Psoas muscle (tissue), 8 donors: ENCODE measurements around the gene RASA1. TPM values are rescaled to one million over a fixed set of nuclear protein-coding genes. Genes with fewer than 3 reads are reported as not detected.

Source experiments
- ATAC-seq, 4 donors: fragments of 200-7000 bp; cut with Tn5 transposase; one replicate each; pipeline ENCODE4 v1.9.1; 2020; ENCODE audit warnings: moderate library complexity in 3 of 4, mild to moderate bottlenecking in 2 of 4
- DNase-seq, 2 donors: peaks; one replicate each; pipeline ENCODE4 v3.0.0-alpha.2; 2020
- H3K27ac ChIP-seq: fragments of 200-600 bp; one replicate; pipeline ENCODE4 v1.8.0; 2022
- H3K27me3 ChIP-seq, 3 donors: fragments of 200-600 bp in 1 of 3; one replicate each; pipeline versions ENCODE4 v1.6.1 to v1.8.0; 2013 to 2022; ENCODE audit warnings: low read length in 2 of 3, mild to moderate bottlenecking in 2 of 3, moderate library complexity in 1 of 3; ENCODE audit not compliant: insufficient read depth in 3 of 3
- H3K36me3 ChIP-seq, 2 donors: fragments of 200-600 bp in 1 of 2; one replicate each; pipeline versions ENCODE4 v1.6.1 to v1.8.0; 2013 to 2022; ENCODE audit warnings: low read depth in 1 of 2, mild to moderate bottlenecking in 1 of 2, moderate library complexity in 1 of 2; ENCODE audit not compliant: insufficient read depth in 1 of 2
- H3K4me1 ChIP-seq: fragments of 200-600 bp; one replicate; pipeline ENCODE4 v1.8.0; 2022
- H3K4me3 ChIP-seq: fragments of 200-600 bp; one replicate; pipeline ENCODE4 v1.8.0; 2022; ENCODE audit warnings: mild to moderate bottlenecking
- H3K9me3 ChIP-seq: fragments of 200-600 bp; one replicate; pipeline ENCODE4 v1.8.0; 2022
- CTCF ChIP-seq: fragments of 200-600 bp; IDR thresholded peaks from one replicate; pipeline ENCODE4 v1.8.0; 2022; ENCODE audit warnings: antibody characterized with exemption
- WGBS, 3 donors: extraction: QIAGEN DNeasy Blood & Tissue Kit; methylation state at CpG; one replicate each; pipeline versions ENCODE4 v1.1.6 to v1.1.7; 2013; 5-methylcytosine and 5-hydroxymethylcytosine counted together
- intact Hi-C, 2 donors: fragments of 100-400 bp; cut with DNase I; formaldehyde crosslinking; loops; one replicate each; pipeline versions ENCODE4 v1.11.0 to v1.14.2; 2022
- polyA plus RNA-seq, 3 donors: library from polyadenylated mRNA; stranded (reverse); fragments of 200-250 nt; gene quantifications; one replicate each; pipeline ENCODE4 v1.2.3, GENCODE V29; 2013
- total RNA-seq, 4 donors: library from RNA; stranded (reverse); fragmentation: NEBNext Ultra II Directional in 2 of 4; extraction: Animal tissue kit (Norgen Biotek cat#: 25700) in 2 of 4; gene quantifications; one replicate each; pipeline versions ENCODE4 v1.2.1 to v1.2.4, GENCODE V29; 2021 to 2023
- donor health status: healthy with polysubstance abuse.
- donor health status: DM: no; HTN: no; CAD: no; lungs with moderate emphysema.
- donor health status: Bipolar disorder and iron deficiency.
- donor health status: healthy.
- donor health status: DM: yes; HTN: yes; CAD: no.
- donor health status: DM: no; HTN: no; CAD: no.
- donor health status: DM: no; HTN: no; CAD: no.
- donor health status: DM: yes; HTN: yes; CAD: no.

The RASA1 gene
- total and polyA plus RNA-seq, 7 donors, result 5.4 to 16.8 (median 11.4) TPM

- intact Hi-C loops, result no loop called here
- H3K9me3 ChIP-seq, result no peaks in the 10 kb centered on the region
- no peak overlapping the region for H3K4me3 ChIP-seq
- H3K27me3 ChIP-seq, result no peaks in the 10 kb centered on the region
- ATAC-seq, result no peak
- no peak overlapping the region for H3K27ac ChIP-seq
- peaks cover 20 to 100% of the 10 kb centered on the region in 2 donors for H3K36me3 ChIP-seq
- H3K4me1 ChIP-seq, result peaks cover 5% of the 10 kb centered on the region
- no peak for DNase-seq
- TF ChIP-seq CTCF, result no peak
These were observed 133.9 kb downstream of the RASA1 start for GRCh38 chr5:87401626-87402025.

GRCh38 chr5:87403409-87403808 is 135.7 kb downstream of the RASA1 start:
- Histone ChIP-seq H3K36me3 (peaks cover 15 to 100% of the 10 kb centered on the region in 2 donors), H3K9me3 (no peaks in the 10 kb centered on the region), H3K27ac (no peak overlapping the region), H3K4me3 (no peak overlapping the region), H3K4me1 (peaks cover 5% of the 10 kb centered on the region), H3K27me3 (no peaks in the 10 kb centered on the region)
- intact Hi-C loops, result no loop called here
- DNase-seq, result no peak
- no peak for TF ChIP-seq CTCF
- WGBS, 3 donors, result 82 to 97% (median 85%) methylated on average over 3 of the region's 3 CpGs
- no peak for ATAC-seq

- Histone ChIP-seq H3K27me3 (no peaks in the 10 kb centered on the region), H3K9me3 (no peaks in the 10 kb centered on the region), H3K27ac (no peak overlapping the region), H3K4me3 (no peak overlapping the region), H3K4me1 (peaks cover 5% of the 10 kb centered on the region), H3K36me3 (peaks cover 19 to 100% of the 10 kb centered on the region in 2 donors)
- intact Hi-C loops, result no loop called here
- DNase-seq (no peak), ATAC-seq (no peak)
- 93 to 95% (median 95%) methylated on average over 3 of the region's 3 CpGs for WGBS, 3 donors
- TF ChIP-seq CTCF, result no peak
These were observed 136.2 kb downstream of the RASA1 start for GRCh38 chr5:87403899-87404298.

- no peaks in the 10 kb centered on the region for H3K9me3 ChIP-seq
- no peaks in the 10 kb centered on the region for H3K27me3 ChIP-seq
- TF ChIP-seq CTCF, result no peak
- intact Hi-C loops, result no loop called here
- no peak overlapping the region for H3K4me3 ChIP-seq
- peaks cover 15 to 100% of the 10 kb centered on the region in 2 donors for H3K36me3 ChIP-seq
- ATAC-seq (no peak), DNase-seq (no peak)
- WGBS, 3 donors, result 91 to 94% (median 93%) methylated on average over 2 of the region's 2 CpGs
- H3K4me1 ChIP-seq, result peaks cover 5% of the 10 kb centered on the region
- H3K27ac ChIP-seq, result no peak overlapping the region
These were observed 136.7 kb downstream of the RASA1 start for GRCh38 chr5:87404359-87404758.

GRCh38 chr5:87405472-87406155 is 137.9 kb downstream of the RASA1 start:
- ATAC-seq (no peak), DNase-seq (no peak)
- intact Hi-C loops, result no loop called here
- H3K4me3 ChIP-seq, result no peak overlapping the region
- WGBS, 3 donors, result 83 to 92% (median 89%) methylated on average over 2 of the region's 2 CpGs
- H3K27ac ChIP-seq, result no peak overlapping the region
- no peak for TF ChIP-seq CTCF
- H3K4me1 ChIP-seq, result peaks cover 3% of the 10 kb centered on the region
- no peaks in the 10 kb centered on the region for H3K9me3 ChIP-seq
- H3K36me3 ChIP-seq, result peaks cover 17 to 100% of the 10 kb centered on the region in 2 donors
- no peaks in the 10 kb centered on the region for H3K27me3 ChIP-seq
